H9 (cell line): Measurements from ENCODE around the gene CHDH. TPM values are rescaled to one million over a fixed set of nuclear protein-coding genes. Genes with fewer than 3 reads are reported as not detected.

Experiments
- DNase-seq: peaks from one replicate; pipeline ENCODE4 v3.0.0-alpha.2; 2017
- H2AFZ ChIP-seq: one replicate; pipeline ENCODE4 v1.6.1; 2013; ENCODE audit warnings: mild to moderate bottlenecking, low read length, control low read depth, moderate library complexity
- H2AK5ac ChIP-seq: 2 replicates; pipeline ENCODE4 v1.6.1; 2013; ENCODE audit warnings: low read length, control low read depth, mixed read lengths; ENCODE audit not compliant: insufficient read length
- H2BK120ac ChIP-seq: one replicate; pipeline ENCODE4 v1.6.1; 2013; ENCODE audit warnings: low read depth, mild to moderate bottlenecking, low read length, control low read depth, inconsistent platforms; ENCODE audit not compliant: poor library complexity, severe bottlenecking
- H2BK12ac ChIP-seq: 2 replicates; pipeline ENCODE4 v1.6.1; 2013; ENCODE audit warnings: low read length, control low read depth, mixed read lengths, low read depth; ENCODE audit not compliant: insufficient read length
- H2BK15ac ChIP-seq: 2 replicates; pipeline ENCODE4 v1.6.1; 2013; ENCODE audit warnings: low read depth, low read length, control low read depth
- H2BK20ac ChIP-seq: one replicate; pipeline ENCODE4 v1.6.1; 2013; ENCODE audit warnings: low read depth, mild to moderate bottlenecking, low read length, control low read depth, inconsistent platforms; ENCODE audit not compliant: poor library complexity, severe bottlenecking
- H2BK5ac ChIP-seq: 2 replicates; pipeline ENCODE4 v1.6.1; 2013; ENCODE audit warnings: low read length, control low read depth, mixed read lengths; ENCODE audit not compliant: insufficient read length
- H3K14ac ChIP-seq: 2 replicates; pipeline ENCODE4 v1.6.1; 2013; ENCODE audit warnings: low read length, control low read depth; ENCODE audit not compliant: insufficient read depth
- H3K18ac ChIP-seq: 2 replicates; pipeline ENCODE4 v1.6.1; 2013; ENCODE audit warnings: low read depth, mild to moderate bottlenecking, mixed read lengths, low read length, control low read depth; ENCODE audit not compliant: insufficient read length
- H3K23ac ChIP-seq: 2 replicates; pipeline ENCODE4 v1.6.1; 2013; ENCODE audit warnings: low read length, control low read depth, mixed read lengths, low read depth; ENCODE audit not compliant: insufficient read length
- H3K23me2 ChIP-seq: 2 replicates; pipeline ENCODE4 v1.6.1; 2013; ENCODE audit warnings: low read depth, mild to moderate bottlenecking, mixed read lengths, low read length, control low read depth; ENCODE audit not compliant: insufficient read length, poor library complexity, severe bottlenecking
- H3K27ac ChIP-seq: 2 replicates; pipeline ENCODE4 v1.5.1; 2013; ENCODE audit warnings: low read length, control low read depth, mixed read lengths, low read depth; ENCODE audit not compliant: insufficient read length
- H3K27me3 ChIP-seq: 2 replicates; pipeline ENCODE4 v1.6.1; 2013; ENCODE audit warnings: low read length, control low read depth, inconsistent platforms; ENCODE audit not compliant: insufficient read depth
- H3K4ac ChIP-seq: 2 replicates; pipeline ENCODE4 v1.6.1; 2013; ENCODE audit warnings: low read depth, mild to moderate bottlenecking, control low read depth, inconsistent platforms, low read length, moderate library complexity
- H3K4me1 ChIP-seq: 2 replicates; pipeline ENCODE4 v1.6.1; 2013; ENCODE audit warnings: low read length, control low read depth, inconsistent platforms; ENCODE audit not compliant: insufficient read depth
- H3K4me2 ChIP-seq: 2 replicates; pipeline ENCODE4 v1.6.1; 2013; ENCODE audit warnings: low read length, control low read depth, mixed read lengths; ENCODE audit not compliant: insufficient read length, insufficient read depth
- H3K56ac ChIP-seq: 2 replicates; pipeline ENCODE4 v1.6.1; 2013; ENCODE audit warnings: low read depth, mild to moderate bottlenecking, mixed read lengths, low read length, control low read depth; ENCODE audit not compliant: insufficient read length
- H3K79me1 ChIP-seq: 2 replicates; pipeline ENCODE4 v1.6.1; 2013; ENCODE audit warnings: low read depth, mild to moderate bottlenecking, moderate library complexity, low read length, control low read depth, inconsistent platforms; ENCODE audit not compliant: insufficient read depth, poor library complexity, severe bottlenecking
- H3K79me2 ChIP-seq: 2 replicates; pipeline ENCODE4 v1.6.1; 2013; ENCODE audit warnings: low read length, control low read depth, inconsistent platforms; ENCODE audit not compliant: insufficient read depth
- H3K9ac ChIP-seq: 2 replicates; pipeline ENCODE4 v1.6.1; 2013; ENCODE audit warnings: low read length, control low read depth, mixed read lengths; ENCODE audit not compliant: insufficient read length; ENCODE audit errors: extremely low read depth
- H3K9me3 ChIP-seq: one replicate; pipeline ENCODE4 v1.6.1; 2013; ENCODE audit warnings: low read depth, low read length, inconsistent platforms; ENCODE audit not compliant: control insufficient read depth
- H3T11ph ChIP-seq: one replicate; pipeline ENCODE4 v1.6.1; 2013; ENCODE audit warnings: mild to moderate bottlenecking, low read length, control low read depth, inconsistent platforms
- H4K20me1 ChIP-seq: one replicate; pipeline ENCODE4 v1.6.1; 2013; ENCODE audit not compliant: control insufficient read depth, insufficient read length, insufficient read depth
- H4K5ac ChIP-seq: 2 replicates; pipeline ENCODE4 v1.6.1; 2013; ENCODE audit warnings: low read depth, mild to moderate bottlenecking, mixed read lengths, low read length, control low read depth; ENCODE audit not compliant: insufficient read length
- H4K8ac ChIP-seq: replicated peaks from 2 replicates; pipeline ENCODE4 v1.6.1; 2013; ENCODE audit warnings: low read length, control low read depth, mixed read lengths, low read depth; ENCODE audit not compliant: insufficient read length
- H4K91ac ChIP-seq: 2 replicates; pipeline ENCODE4 v1.6.1; 2013; ENCODE audit warnings: low read depth, mild to moderate bottlenecking, moderate library complexity, mixed read lengths, low read length, control low read depth; ENCODE audit not compliant: insufficient read length
- H3K27ac Mint-ChIP-seq, 3 experiments: 2 replicates in 2 of 3; 3 replicates in 1 of 3; pipeline ENCODE4 v1.8.0; 2020 to 2021; ENCODE audit warnings: mixed read lengths in 3 of 3, mild to moderate bottlenecking in 1 of 3, moderate library complexity in 1 of 3
- H3K27me3 Mint-ChIP-seq: 2 replicates; pipeline ENCODE4 v1.8.0; 2021; ENCODE audit warnings: low read depth, mild to moderate bottlenecking, moderate library complexity, mixed read lengths
- H3K36me3 Mint-ChIP-seq, 3 experiments: 2 replicates in 2 of 3; 3 replicates in 1 of 3; pipeline ENCODE4 v1.8.0; 2020 to 2021; ENCODE audit warnings: low read depth in 3 of 3, mixed read lengths in 3 of 3; ENCODE audit not compliant: insufficient read depth in 1 of 3
- H3K4me1 Mint-ChIP-seq, 2 experiments: 2 replicates each; pipeline ENCODE4 v1.8.0; 2020; ENCODE audit warnings: mixed read lengths in 2 of 2
- H3K4me3 Mint-ChIP-seq, 2 experiments: 2 replicates in 1 of 2; 3 replicates in 1 of 2; pipeline ENCODE4 v1.8.0; 2020 to 2021; ENCODE audit warnings: mild to moderate bottlenecking in 2 of 2, mixed read lengths in 2 of 2, moderate library complexity in 1 of 2
- H3K9me3 Mint-ChIP-seq, 2 experiments: 2 replicates in 1 of 2; 3 replicates in 1 of 2; pipeline ENCODE4 v1.8.0; 2020; ENCODE audit warnings: mild to moderate bottlenecking in 2 of 2, mixed read lengths in 2 of 2, moderate library complexity in 1 of 2
- WGBS: extraction: QIAGEN DNeasy Blood & Tissue Kit; methylation state at CpG from one replicate; pipeline ENCODE4 v1.1.7; 2013; ENCODE audit warnings: missing lambda C conversion rate, low lambda C conversion rate, mixed read lengths; ENCODE audit not compliant: insufficient read length; ENCODE audit errors: extremely low coverage; 5-methylcytosine and 5-hydroxymethylcytosine counted together
- total RNA-seq: library from RNA; stranded (reverse); gene quantifications from 2 replicates; pipeline ENCODE4 v1.2.1, GENCODE V29; 2021
- TF ChIP-seq, protein P1 (sequence below): fragments of 200-600 bp; sonication (generic); conservative IDR thresholded peaks from 3 replicates; pipeline ENCODE4 v1.8.0; 2021; ENCODE audit warnings: antibody characterized with exemption, mild to moderate bottlenecking

CHDH gene
- total RNA-seq, 1 experiment from 2014 or later, result 11.0 TPM

DNA sequence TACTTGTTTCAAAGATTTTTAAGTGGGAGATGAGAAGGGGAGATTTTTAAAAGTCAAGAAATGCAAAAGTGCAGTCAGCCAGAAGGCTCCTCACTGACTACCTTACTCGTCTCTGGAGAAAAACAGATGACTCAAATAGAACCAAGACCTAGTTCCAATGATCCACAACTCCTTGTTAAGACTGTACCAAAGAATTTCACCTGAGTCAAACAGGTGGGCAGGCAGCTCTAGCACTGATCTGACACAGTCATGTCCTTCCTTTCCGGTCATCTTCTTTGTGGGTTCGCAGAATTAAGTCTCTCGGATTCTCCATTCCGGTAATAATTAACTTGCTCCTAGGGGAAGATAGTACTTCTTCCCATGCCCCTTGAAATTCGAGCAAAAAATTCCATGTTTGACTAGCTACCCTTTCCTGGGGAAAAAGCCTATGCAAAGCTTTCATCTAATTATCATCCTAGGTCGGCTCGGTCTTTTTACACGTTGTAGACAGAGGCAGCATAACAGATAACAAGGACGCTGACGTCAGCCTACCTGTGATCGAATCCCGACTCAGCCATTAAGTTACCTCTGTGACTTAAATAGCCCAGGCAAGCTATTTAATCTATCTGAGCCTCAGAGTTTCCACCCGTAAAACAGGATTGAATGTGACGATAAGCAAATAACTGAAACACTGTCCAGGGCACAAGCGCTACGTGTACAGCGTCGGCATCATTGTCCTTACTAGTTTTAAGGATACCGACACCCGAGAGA, 44.7 kb upstream of the CHDH start:
- H4K8ac ChIP-seq, result no peak overlapping the region
- DNase-seq, result no peak

More for the DNA sequence above, 44.7 kb upstream of the CHDH start:
- WGBS, result no CpG with 5 or more reads among the region's 21 CpGs
- peak overlapping the region; percentile 94 for H3K9ac ChIP-seq
- peak overlapping the region; percentile 96 for H3K56ac ChIP-seq
- H2BK5ac ChIP-seq, result peak overlapping the region; percentile 86
- H2BK120ac ChIP-seq, result peak overlapping the region; percentile 91
- TF ChIP-seq, protein P1, sequence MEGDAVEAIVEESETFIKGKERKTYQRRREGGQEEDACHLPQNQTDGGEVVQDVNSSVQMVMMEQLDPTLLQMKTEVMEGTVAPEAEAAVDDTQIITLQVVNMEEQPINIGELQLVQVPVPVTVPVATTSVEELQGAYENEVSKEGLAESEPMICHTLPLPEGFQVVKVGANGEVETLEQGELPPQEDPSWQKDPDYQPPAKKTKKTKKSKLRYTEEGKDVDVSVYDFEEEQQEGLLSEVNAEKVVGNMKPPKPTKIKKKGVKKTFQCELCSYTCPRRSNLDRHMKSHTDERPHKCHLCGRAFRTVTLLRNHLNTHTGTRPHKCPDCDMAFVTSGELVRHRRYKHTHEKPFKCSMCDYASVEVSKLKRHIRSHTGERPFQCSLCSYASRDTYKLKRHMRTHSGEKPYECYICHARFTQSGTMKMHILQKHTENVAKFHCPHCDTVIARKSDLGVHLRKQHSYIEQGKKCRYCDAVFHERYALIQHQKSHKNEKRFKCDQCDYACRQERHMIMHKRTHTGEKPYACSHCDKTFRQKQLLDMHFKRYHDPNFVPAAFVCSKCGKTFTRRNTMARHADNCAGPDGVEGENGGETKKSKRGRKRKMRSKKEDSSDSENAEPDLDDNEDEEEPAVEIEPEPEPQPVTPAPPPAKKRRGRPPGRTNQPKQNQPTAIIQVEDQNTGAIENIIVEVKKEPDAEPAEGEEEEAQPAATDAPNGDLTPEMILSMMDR, result no peak
- no peak overlapping the region for H2AK5ac ChIP-seq
- peaks cover 2% of the 10 kb centered on the region; the same call in 1 of the 2 replicates for H3K4me1 ChIP-seq
- peak overlapping the region; percentile 80; the same call in 1 of the 2 replicates for H3K4ac ChIP-seq
- H2BK20ac ChIP-seq, result no peak overlapping the region
- Mint-ChIP-seq H3K4me3 (peak overlapping the region; percentile 95 to 97), H3K9me3 (no peaks in the 10 kb centered on the region; a peak in 1 of 5 replicates), H3K27me3 (peaks cover 20% of the 10 kb centered on the region), H3K27ac (peak overlapping the region; percentile 84 to 99 (median 92); a peak in 5 of 7 replicates), H3K36me3 (peaks cover 6 to 19% (median 19%) of the 10 kb centered on the region in 3 experiments; a peak in 5 of 7 replicates), H3K4me1 (peaks cover 19 to 23% of the 10 kb centered on the region in 2 experiments)
- H4K20me1 ChIP-seq, result no peaks in the 10 kb centered on the region
- H3K79me2 ChIP-seq, result peaks cover 8% of the 10 kb centered on the region; the same call in 1 of the 2 replicates
- H3K27ac ChIP-seq, result peak overlapping the region; percentile 66
- no peak overlapping the region for H3K23ac ChIP-seq
- no peak overlapping the region for H2BK12ac ChIP-seq
- H4K5ac ChIP-seq, result peak overlapping the region; percentile 85
- H3K23me2 ChIP-seq, result peaks cover 12% of the 10 kb centered on the region
- H3K4me2 ChIP-seq, result peak overlapping the region; percentile 94
- H3K27me3 ChIP-seq, result no peaks in the 10 kb centered on the region
- H3K18ac ChIP-seq, result peak overlapping the region; percentile 93
- H3T11ph ChIP-seq, result peak overlapping the region; percentile 10
- peaks cover 5% of the 10 kb centered on the region for H3K79me1 ChIP-seq
- H3K9me3 ChIP-seq, result no peaks in the 10 kb centered on the region
- peak overlapping the region; percentile 97 for H3K14ac ChIP-seq
- no peak overlapping the region for H2AFZ ChIP-seq
- no peak overlapping the region for H2BK15ac ChIP-seq
- H4K91ac ChIP-seq, result peak overlapping the region; percentile 79
